PFSK-1 (cell line): ENCODE measurements around the gene RAB11A.

Experiments used
- FOXP2 ChIP-seq: optimal IDR thresholded peaks from 2 replicates; pipeline ENCODE3; 2011; ENCODE audit warnings: borderline replicate concordance, control low read depth, inconsistent platforms; ENCODE audit not compliant: insufficient read depth; ENCODE audit errors: extremely low read length, extremely low read depth
- POLR2AphosphoS5 ChIP-seq: IDR thresholded peaks from 2 replicates; pipeline ENCODE4 v1.6.1; 2012; ENCODE audit warnings: low read depth, mild to moderate bottlenecking, control low read depth, low read length, moderate library complexity
- REST ChIP-seq, 2 experiments: IDR thresholded peaks; 2 replicates each; pipeline versions ENCODE4 v1.6.1 to v1.8.0; 2011 to 2012; ENCODE audit warnings: low read depth in 2 of 2, low read length in 2 of 2, control low read depth in 1 of 2, inconsistent platforms in 1 of 2, mild to moderate bottlenecking in 1 of 2, moderate library complexity in 1 of 2; ENCODE audit not compliant: insufficient read depth in 1 of 2
- SIN3A ChIP-seq: IDR thresholded peaks from 2 replicates; pipeline ENCODE4 v1.6.1; 2012; ENCODE audit warnings: mild to moderate bottlenecking, low read length, moderate library complexity, borderline replicate concordance; ENCODE audit not compliant: insufficient read depth
- TAF1 ChIP-seq: IDR thresholded peaks from 2 replicates; pipeline ENCODE4 v1.6.1; 2012; ENCODE audit warnings: low read length, control low read depth, borderline replicate concordance; ENCODE audit not compliant: insufficient read depth

The RAB11A gene

GRCh38 chr15:65832549-65833364, 36.5 kb upstream of the RAB11A start:
- TF ChIP-seq REST (IDR thresholded peaks at IDR 0.05; ENCODE audit: insufficient read depth in 1 of 2, low read depth in 2 of 2, low read length in 2 of 2) = peak in 1 of 2 experiments; percentile 63; a peak in 2 of 4 replicates
- 0 out of 2 replicates have a peak, but pooled peaks have one; percentile 37 for TF ChIP-seq POLR2AphosphoS5
- peak; percentile 18; the same call in 1 of the 2 replicates for TF ChIP-seq TAF1
- peak; percentile 10; the same call in 1 of the 2 replicates for TF ChIP-seq SIN3A
- peak; percentile 65 for TF ChIP-seq FOXP2

- no peak for TF ChIP-seq POLR2AphosphoS5
- no peak for TF ChIP-seq TAF1
- TF ChIP-seq FOXP2 = no peak
- TF ChIP-seq REST (IDR thresholded peaks at IDR 0.05; ENCODE audit: insufficient read depth in 1 of 2, low read depth in 2 of 2, low read length in 2 of 2) = no peak
- no peak for TF ChIP-seq SIN3A
These were observed 35.6 kb upstream of the RAB11A start for GRCh38 chr15:65833501-65834205.

- TF ChIP-seq SIN3A (no peak), TAF1 (no peak), FOXP2 (no peak), POLR2AphosphoS5 (no peak), REST (IDR thresholded peaks at IDR 0.05; ENCODE audit: insufficient read depth in 1 of 2, low read depth in 2 of 2, low read length in 2 of 2) (no peak)
These were observed 34.5 kb upstream of the RAB11A start for GRCh38 chr15:65834603-65835282.

GRCh38 chr15:65835447-65835846, 33.8 kb upstream of the RAB11A start:
- TF ChIP-seq FOXP2 (no peak), REST (IDR thresholded peaks at IDR 0.05; ENCODE audit: insufficient read depth in 1 of 2, low read depth in 2 of 2, low read length in 2 of 2) (no peak), POLR2AphosphoS5 (no peak), TAF1 (no peak), SIN3A (no peak)
